Activated CD4-positive, alpha-beta T cell treated with anti-CD3 and anti-CD28 coated beads, Interleukin-2, amount 50 U/mL, for 4 hours (primary cell): ENCODE measurements around the gene NAPEPLD.
"Not testable (repeated sequence)": the region's sequence is repeated elsewhere in the genome, so short reads cannot be mapped to it uniquely, and the experiment has no call there.

Source experiments
- DNase-seq, 2 experiments: peaks; one replicate each; pipeline ENCODE4 v3.0.0-alpha.2; 2020

NAPEPLD gene

DNA sequence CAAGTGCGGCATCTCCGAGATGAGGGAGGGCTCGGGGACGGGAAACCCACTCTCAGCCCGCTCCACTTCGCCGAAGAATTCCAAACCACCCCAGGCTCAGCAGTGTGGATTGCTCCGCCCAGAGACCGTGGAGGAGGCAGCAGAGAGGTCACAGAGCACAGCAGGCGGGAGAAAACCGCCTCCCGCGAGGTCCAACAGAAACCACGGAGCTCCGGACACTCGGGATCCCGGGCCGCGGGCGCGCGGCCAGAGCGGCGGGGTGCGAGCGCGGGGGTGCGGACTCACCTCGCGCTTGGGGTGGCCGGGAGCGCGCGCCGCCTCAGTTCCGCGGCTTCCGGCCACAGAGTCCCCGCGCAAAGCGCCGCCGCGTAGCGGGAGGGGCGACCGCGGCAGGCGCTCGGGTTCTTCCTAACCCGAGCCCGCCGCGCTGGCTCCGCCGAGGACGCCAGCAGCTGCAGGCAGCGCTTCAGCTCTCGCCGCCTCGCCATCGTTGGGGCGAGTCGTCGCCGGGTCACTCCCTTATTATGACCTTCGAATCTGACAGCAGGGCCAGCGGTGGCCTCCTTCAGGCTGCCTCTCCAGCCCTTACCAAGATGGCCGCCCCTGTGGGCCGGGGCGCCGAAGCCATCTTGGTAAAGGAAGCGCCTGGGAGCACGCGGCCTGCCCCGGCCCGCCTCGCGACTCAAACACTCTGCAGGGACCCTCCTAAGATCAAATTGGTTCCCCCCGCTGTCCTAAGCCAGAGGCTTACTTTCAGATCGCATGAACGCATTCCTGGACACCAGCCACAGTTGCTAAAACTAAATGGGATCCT, at the start of gene NAPEPLD:
Gene NAPEPLD (minus strand): TSS at position 106 of the 814 bp plus-strand sequence. CDS start 20,323 bp downstream, outside the sequence.
- DNase-seq, result peak; percentile 59 to 66

DNA sequence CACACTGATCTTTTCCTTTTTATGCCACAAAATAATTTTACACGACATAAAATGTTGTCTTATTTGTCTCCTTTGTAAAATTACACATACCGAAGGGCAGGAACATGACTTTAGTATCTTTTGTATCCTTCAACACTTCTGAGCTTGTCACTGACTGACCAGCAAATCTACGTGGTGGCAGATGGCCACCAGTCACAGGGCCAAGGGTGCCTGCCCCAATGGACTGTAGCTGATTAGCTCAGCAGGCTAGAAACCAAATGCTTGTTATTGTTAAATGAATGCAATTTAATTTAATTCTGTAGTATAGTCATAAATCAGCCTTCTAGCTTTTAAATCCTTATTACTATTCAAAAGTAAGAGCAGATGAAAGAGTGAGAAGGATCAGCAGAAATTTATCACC, 49.2 kb upstream of the NAPEPLD start:
- DNase-seq, result not testable (repeated sequence)

DNA sequence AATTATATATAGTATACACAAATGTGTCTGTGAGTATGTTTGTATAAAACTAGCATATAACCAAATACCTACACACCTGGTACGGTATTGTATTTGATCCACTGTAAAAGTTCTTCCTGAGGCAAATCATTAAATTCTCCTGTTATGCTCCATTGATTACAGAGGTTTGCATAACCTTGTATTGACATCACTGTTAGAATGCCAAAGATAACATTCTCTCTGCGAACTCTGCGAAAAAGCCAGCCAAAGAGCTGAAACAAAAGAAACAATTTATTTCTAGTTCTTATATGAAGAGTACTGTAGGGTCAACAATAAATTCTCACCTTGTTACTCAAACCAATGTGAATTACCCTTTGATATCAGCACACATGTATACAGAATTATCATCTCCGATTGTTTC, 46.5 kb upstream of the NAPEPLD start:
- not testable (repeated sequence) for DNase-seq

DNA sequence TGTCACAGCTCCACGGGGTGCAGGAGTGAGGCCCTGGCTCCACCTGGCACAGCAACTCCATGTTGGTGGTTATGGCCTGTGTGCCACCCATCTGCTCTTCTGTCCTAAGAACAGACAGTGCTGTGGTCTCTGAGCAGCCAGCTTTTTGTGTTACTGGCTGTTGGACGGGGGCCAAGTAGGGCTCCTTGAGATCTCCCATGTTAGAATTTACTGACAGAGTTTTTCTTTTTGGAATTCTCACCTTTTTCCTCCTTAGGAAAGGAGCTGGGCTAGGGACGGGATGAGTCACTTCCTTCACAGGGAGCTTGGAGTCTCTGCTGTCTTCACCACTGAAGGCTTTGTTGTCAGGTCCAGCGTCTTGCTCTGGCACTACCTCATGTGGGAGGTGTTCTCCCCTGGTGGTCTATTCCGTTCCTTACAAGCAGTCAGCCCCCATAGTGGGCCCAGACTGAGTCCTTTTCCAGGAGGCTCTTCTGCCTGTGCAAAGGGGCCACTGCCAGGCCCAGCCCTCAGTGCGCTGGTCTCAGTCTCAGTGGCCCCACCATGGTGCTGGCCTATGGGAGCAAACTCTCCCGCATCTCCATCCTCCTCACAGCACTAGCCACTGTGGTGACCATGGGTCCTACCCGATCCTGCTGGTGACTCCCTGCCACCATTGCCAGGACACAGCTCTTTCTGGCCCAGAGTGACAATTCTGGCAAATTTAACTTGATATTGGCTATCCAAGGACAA, 23.7 kb upstream of the NAPEPLD start:
- DNase-seq, result not testable (repeated sequence)

DNA sequence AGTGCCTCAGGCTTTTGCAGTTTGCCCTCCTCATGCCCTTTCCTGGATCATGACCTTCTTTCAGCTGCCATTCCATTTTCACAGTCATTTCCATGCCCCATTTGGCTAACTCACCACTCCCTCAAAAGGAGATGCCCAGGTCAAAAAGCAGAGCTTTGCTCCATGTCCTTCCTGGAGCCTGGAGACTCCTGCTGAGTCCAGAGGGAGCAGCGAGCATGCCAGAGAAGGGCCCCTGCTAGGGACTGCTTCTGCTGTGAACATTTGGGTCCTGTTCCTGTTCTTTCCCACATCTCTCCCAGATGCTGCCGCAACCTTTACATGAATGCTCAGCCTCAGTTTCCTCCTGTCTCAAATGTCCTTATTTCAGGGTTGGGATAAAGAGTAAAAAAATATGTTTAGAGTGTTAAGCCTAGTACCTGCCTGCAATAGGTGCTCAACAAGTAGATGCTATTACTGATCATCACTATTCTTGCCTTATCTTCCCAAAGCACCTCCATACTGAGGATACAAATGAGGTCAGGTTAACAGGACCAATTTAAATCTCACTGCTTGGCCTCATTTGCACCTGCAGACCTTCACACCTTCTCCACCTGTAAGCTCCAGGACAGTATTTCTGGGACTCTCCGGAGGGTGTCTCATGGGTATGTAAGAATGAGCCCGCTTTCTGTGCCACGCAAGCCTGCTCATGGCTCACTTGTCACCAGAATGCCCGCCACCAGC, 23.0 kb upstream of the NAPEPLD start:
- not testable (repeated sequence) for DNase-seq

DNA sequence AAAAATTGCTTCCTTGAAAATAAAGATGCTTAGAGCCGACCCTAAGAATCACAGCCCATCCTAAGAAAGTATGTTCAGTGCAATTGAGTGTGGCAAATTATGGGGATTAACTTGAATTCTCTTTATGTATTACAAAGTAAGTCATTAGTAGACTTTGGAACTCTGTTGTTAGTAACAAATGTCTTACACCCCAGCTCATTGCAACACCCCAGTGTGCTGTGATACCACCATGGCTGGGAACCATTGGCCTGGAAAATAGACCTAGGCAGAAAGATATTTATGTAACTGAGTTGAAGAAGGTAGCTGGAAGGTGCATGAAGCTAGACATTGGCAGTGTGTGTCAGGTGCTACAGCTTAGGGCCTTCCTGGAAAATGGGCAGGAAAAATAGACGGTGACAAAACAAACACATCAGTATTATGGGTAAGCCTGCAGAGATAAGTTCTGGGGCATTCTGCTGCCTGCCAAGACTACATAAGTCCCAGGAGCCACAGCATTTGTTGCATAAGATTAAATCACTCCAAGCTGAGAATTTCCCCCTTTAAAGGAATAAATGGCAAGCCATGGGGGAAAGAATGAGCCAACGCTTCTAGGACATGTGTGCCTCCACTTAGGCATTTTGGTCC, 18.1 kb upstream of the NAPEPLD start:
- DNase-seq, result not testable (repeated sequence)

DNA sequence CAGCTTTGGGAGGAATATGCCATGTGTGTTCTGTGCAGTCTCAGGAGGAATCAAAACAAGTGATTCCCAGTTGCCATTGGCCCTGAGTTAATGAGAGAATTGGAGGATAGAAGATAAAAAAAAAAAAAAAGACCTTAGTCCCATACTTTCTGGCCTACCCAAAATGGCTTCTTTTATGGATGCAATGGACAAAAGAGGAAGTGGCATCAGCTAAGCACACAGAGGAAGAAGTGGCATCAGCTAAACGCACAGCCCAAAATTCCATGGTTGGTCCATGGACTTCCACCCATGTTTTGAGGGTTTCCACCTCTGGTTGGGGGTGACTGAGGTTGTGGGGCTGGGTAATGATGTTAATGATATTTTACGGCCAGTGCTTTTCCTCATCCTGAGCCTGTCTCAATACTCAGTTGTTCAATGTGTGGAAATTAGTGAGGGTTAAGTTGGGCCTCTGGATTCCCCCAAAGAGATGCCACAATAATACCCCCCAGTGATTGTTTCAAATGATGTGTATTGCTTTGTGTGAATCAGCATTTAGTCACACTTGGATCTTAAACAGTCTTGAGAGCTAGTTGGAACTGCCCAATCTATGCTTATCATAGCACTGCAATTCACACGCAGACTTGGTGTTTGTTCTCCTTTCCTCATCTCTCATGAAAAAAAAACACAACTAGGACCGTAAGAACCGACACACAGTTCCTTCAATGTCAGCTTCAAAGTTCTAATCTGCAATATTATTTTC, 14.4 kb upstream of the NAPEPLD start:
- not testable (repeated sequence) for DNase-seq

DNA sequence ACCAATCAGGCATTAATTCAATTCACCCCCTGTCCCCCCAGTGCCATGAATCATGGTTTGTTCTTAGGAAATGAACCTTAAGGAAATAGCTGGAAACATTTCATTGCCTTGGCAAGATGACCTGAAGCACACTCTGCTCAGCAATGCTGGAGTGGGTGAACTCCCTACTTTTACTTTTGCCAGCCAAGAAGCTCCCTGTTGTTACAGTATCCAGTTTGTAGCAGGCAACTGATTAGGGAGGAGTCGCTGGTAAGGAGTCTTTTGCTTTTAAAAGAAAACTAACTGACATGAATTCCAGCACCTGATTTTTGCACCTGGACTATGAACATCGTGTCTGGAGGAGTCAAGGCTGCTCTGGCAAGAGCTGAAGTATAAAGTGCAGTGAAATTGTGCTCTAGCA, 13.7 kb upstream of the NAPEPLD start:
- not testable (repeated sequence) for DNase-seq

DNA sequence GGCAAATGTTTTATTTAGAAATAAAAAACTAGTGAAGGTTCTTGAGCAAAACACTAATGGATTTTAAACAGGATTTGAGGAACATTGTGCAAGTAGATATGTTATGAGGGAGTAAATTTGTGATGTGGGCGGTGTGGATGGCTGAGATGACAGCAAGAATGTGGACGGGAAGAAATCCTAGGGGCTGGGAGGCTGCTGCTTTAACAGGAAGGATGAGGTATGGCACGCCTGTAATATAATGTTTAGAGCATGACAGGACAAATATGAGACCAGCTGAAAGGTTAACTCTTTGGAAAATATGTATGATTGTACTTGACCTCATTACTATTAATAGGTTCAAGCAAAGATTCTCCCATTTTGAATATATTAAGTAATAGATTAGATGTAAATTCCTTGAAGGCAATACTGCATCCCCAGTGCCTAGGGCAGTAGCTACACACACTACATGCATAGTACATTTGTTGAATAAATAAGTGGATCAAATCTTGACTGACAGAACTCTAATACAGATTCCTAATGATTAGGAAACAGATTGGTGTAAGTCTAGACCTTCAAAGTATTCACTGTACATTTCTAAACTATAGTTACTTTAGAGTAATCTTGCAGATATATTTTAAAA, 13.2 kb upstream of the NAPEPLD start:
- not testable (repeated sequence) for DNase-seq

DNA sequence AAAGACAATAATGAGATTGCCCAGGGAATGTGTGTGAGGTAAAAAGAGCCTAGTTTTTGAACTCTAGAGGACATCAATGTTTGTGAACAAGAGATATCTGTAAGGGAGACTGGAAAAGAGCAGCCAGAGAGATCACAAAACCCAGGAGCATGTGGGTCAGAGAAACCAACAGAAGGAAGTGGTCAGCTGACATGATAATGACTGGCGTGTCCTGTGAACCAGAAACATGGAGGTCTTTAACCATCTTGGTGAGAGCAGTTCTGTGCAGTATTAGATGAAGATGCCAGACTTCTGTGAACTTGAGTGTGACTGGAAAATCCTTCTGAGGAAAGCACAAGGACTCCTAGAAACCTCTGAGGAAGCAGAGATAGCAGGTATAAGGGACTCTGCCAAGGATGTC, 10.2 kb upstream of the NAPEPLD start:
- DNase-seq, result not testable (repeated sequence)

DNA sequence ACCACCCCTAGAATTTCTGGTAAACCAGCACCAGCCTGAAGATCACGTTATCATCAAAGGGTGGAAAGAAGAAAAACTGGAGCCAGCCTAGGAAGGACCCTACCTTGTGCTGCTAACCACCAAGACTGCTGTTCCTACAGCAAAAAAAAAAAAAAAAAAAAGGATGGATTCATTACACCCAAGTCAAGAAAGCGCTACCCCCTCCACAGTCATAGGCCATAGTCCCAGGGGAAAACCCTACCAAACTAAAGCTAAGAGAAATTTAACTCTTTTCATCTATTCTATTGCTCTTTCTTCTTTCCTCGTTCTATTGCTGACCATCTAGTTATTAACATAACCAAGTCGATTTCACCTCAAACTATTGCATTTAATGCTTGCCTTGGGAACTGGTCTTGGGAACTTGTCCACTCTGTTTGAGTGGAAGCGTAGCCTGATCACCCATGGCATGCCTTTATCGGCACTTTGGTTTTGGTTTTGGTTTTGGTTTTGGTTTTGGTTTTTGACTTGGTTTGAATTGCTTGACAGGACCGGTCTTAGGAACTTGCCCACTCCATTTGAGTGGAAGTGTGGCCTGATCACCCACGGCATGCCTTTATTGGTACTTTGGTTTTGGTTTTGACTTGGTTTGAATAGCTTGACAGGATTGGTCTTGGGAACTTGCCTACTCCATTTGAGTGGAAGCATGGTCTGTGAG, 6.6 kb upstream of the NAPEPLD start:
- DNase-seq, result not testable (repeated sequence)

DNA sequence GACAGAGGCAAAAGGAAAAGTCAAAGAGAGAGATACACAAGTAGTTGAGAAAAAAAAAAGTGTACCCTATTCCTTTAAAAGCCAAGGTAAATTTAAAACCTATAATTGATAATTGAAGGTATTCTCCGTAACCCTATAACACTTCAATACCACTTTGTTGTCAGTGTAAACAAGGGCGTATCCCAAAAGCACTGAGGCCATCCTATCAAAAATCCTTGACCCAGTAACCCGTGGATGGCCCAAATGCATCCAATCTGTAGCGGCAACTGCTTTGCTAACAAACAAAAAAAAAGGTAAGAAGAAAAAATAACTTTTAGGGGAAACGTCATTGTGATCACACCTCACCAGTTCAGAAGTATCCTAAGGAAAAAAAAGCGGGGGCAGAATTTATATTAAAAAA, 5.1 kb upstream of the NAPEPLD start:
- DNase-seq, result no peak

DNA sequence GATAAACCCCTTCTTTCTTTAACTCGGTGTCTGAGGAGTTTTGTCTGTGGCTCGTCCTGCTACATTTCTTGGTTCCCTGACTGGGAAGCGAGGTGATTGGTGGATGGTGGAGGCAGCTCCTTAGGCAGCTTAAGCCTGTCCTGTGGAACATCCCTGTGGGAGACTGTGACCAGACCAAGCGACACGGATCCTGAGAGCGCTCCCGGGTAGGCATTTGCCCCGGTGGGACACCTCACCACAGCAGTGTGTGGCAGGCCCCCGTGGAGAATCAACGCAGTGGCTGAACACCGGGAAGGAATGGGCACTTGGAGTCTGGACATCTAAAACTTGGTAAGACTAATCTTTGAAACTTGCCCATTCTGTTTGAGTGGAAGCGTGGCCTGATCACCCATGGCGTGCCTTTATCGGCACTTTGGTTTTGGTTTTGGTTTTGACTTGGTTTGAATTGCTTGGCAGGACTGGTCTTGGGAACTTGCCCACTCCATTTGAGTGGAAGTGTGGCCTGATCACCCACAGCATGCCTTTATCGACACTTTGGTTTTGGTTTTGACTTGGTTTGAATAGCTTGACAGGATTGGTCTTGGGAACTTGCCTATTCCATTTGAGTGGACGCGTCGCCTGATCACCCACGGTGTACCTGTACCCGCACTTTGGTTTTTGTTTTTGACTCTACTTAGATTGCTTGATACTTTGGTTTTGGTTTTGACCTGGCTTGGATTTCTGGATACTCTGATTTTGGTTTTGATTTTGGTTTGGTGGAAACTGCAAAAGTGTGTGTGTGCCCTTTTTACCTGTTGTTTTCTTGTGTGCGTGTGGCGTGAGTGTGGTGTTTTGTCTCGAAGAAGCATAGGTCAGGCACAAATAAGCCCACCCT, 4.1 kb upstream of the NAPEPLD start:
- DNase-seq, result not testable (repeated sequence)

DNA sequence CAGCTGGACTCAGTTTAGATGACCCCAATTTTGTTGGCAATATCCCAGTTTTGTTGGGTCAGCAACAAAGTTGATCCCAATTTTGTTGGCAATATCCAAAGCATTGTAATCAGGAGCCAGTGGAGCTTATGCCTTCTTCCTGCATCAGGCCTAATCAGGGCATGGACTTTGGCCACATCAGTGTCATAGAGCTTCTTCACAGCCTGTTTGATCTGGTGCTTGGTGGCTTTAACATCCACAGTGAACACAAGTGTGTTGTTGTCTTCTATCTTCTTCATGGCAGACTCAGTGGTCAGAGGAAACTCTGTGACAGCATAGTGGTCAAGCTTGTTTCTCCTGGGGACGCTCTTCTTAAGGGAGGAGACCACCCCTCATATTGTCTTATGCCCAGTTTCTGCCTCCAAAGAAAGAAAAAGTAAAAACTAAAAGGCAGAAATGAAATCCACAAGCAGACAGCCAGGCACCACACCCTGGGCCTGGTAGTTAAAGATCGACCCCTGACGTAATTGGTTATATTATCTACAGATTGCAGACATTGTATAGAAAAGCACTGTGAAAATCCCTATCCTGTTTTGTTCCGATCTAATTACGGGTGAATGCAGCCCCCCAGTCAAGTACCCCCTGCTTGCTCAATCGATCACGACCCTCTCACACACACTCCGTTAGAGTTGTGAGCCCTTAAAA, 3.2 kb upstream of the NAPEPLD start:
- DNase-seq, result not testable (repeated sequence)

DNA sequence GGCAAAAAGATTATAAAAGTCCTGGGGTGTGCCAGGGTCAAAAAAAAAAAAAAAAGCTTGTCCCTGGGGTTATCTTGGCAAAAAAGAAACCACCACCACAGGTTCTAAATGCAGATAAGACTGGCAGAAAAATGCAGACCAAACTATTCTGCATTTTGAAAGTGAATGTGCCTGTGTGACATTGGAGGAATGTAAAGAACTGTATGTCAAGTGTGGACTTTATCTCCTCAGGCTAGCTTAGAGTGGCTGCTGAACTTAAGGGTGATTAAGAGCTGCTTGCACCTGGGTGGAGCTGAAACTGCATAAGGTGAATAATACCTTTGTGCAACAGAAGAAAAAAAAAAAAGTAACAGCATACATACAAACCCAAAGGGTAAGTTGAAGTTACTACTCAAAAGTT, 1.3 kb upstream of the NAPEPLD start:
- no peak for DNase-seq

DNA sequence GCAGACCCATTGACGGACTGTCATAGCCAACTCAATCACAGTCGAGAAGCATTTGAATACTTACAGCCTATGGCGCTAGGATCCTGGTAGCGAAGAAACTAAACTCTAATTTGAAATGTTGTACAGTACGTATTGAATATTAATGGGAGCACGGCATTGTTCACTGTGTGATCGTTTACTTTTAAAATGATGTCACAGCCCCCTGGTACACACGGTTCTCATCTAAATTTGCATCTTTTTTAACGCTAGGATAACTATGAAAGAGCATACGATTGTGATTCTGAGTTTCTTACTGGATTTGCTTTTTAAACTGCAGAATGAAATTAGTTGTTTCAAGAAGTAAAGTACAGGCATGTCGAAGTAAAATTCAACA, 895 bp upstream of the NAPEPLD start:
- DNase-seq, result no peak

DNA sequence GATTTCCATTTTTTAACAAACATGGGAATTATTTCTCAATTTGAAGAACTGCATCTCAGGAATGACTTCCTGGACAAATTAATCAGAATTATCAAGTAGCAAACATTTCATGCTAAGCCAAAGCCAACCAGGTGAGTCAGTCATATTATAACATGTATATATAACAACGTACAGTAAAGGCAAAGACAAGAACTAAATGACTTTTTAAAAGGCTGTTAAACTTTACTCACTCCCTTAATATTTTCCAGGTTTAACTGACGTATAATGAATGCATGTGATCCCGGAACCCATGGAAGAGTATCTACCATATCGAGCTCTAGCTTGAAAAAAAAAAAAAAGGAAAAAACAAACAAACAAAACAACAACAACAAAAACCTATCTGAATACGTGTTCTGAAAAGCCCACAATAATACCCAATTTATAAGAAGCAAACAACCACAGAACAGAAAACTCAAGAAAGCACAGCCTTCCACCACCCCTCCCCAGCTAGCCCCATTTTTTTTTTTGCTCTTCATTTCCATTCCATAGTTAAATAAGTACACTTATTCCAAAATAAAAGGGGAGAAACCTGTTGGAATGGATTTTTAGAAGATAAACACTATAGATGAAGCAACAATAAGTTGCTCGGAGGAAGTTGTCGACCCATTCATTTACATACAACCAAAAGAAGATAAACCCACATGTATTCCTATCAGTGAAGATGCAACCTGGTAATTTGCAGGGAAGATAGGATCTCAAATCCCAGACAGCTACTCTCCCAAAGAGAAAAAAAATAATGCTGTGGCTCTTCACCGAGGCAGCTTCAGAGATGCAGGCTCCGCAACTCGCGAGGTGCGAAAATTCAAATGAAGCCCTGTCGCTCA, 537 bp downstream of the NAPEPLD start:
- DNase-seq, result no peak

DNA sequence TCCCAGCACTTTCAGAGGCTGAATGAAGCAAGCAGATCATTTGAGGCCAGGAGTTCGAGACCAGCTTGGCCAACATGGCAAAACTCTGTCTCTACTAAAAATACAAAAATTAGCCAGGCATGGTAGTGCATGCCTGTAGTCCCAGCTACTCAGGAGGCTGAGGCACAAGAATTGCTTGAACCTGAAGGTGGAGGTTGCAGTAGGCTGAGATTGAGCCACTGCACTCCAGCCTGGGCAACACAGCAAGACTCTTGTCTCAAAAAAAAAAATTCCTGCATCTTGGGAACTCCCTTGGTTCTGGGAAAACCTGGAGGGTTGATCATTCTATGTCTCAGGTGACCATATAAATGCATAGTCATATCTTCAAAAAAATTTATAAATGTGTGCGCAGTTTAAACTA, 4.1 kb downstream of the NAPEPLD start:
- DNase-seq, result not testable (repeated sequence)
